ENCODE data around the gene SLC37A1.

- TF ChIP-seq CTCF (IDR thresholded peaks at IDR 0.05) (no peak), POLR2AphosphoS5 (IDR thresholded peaks at IDR 0.05) (no peak)
These were observed 108.1 kb downstream of the SLC37A1 start for GRCh38 chr21:42621819-42622177.
